ENCODE data around the gene SPAG17.
"Not testable (repeated sequence)": the region's sequence is repeated elsewhere in the genome, so short reads cannot be mapped to it uniquely, and the experiment has no call there.

SPAG17 gene

GRCh38 chr1:117985239-117985638 is 199.8 kb downstream of the SPAG17 start:
- no peak for DNase-seq

- no peak for DNase-seq
Measured at GRCh38 chr1:117981455-117982192, 203.4 kb downstream of the SPAG17 start.

- no peak for DNase-seq
Measured at GRCh38 chr1:117976381-117976780, 208.6 kb downstream of the SPAG17 start.

- DNase-seq: no peak
Measured at GRCh38 chr1:117971777-117972176, 213.3 kb downstream of the SPAG17 start.

- DNase-seq: peak in 7 of 56 donors; percentile 0 to 16 (median 3)
Measured at GRCh38 chr1:117970252-117970651, 214.8 kb downstream of the SPAG17 start.

GRCh38 chr1:117967881-117968280 is 217.1 kb downstream of the SPAG17 start:
- no peak for DNase-seq

- no peak for DNase-seq
Measured at GRCh38 chr1:117967477-117967876, 217.6 kb downstream of the SPAG17 start.

- no peak for DNase-seq
Measured at GRCh38 chr1:117964290-117965038, 220.6 kb downstream of the SPAG17 start.

GRCh38 chr1:117959364-117959763 is 225.7 kb downstream of the SPAG17 start:
- no peak for DNase-seq

- no peak for DNase-seq
Measured at GRCh38 chr1:117952386-117952785, 232.6 kb downstream of the SPAG17 start.

- DNase-seq: no peak
Measured at GRCh38 chr1:117942293-117942692, 242.7 kb downstream of the SPAG17 start.

GRCh38 chr1:117933769-117934168 is 251.3 kb downstream of the SPAG17 start:
- no peak for DNase-seq

GRCh38 chr1:117932576-117932975 is 252.5 kb downstream of the SPAG17 start:
- no peak for DNase-seq

GRCh38 chr1:117930484-117930883 is 254.5 kb downstream of the SPAG17 start:
- DNase-seq: no peak

- peak in 1 of 56 donors; percentile 50 for DNase-seq
Measured at GRCh38 chr1:117930173-117930447, 254.9 kb downstream of the SPAG17 start.

- peak; percentile 68 to 99 (median 95) for DNase-seq
Measured at GRCh38 chr1:117929343-117930172, 255.5 kb downstream of the SPAG17 start, which contains the start of the genes GDAP2 and WDR3. GDAP2 (minus strand) TSS chr1:117929621; CDS start chr1:117920357, 9,264 bp downstream. WDR3 (plus strand) TSS chr1:117929739; CDS start chr1:117933320, 3,581 bp downstream.

- DNase-seq: peak in 42 of 56 donors; percentile 6 to 68 (median 38)
Measured at GRCh38 chr1:117928881-117929342, 256.1 kb downstream of the SPAG17 start.

- DNase-seq: no peak
Measured at GRCh38 chr1:117925981-117926380, 259.0 kb downstream of the SPAG17 start.

- not testable (repeated sequence) for DNase-seq
Measured at GRCh38 chr1:117922717-117923116, 262.3 kb downstream of the SPAG17 start.

GRCh38 chr1:117921991-117922390 is 263.0 kb downstream of the SPAG17 start:
- DNase-seq: no peak

- no peak for DNase-seq
Measured at GRCh38 chr1:117919376-117919775, 265.7 kb downstream of the SPAG17 start.

GRCh38 chr1:117911051-117911450 is 274.0 kb downstream of the SPAG17 start:
- no peak for DNase-seq

All from nucleus accumbens (tissue), 56 donors.